ENCODE measurements around the gene CNTNAP5. TPM values are rescaled to one million over a fixed set of nuclear protein-coding genes. Genes with fewer than 3 reads are reported as not detected.

The CNTNAP5 gene
- total and polyA plus RNA-seq, 2 of the 8 experiments (the other 6 are each of a cell fraction or from before 2014, with no cell fraction given) = 0.11 to 0.76 TPM

- Histone ChIP-seq H3K14ac (ENCODE audit: insufficient read length) (no peak overlapping the region), H2AK5ac (ENCODE audit: low read depth, low read length) (no peak overlapping the region), H3K4me3 (ENCODE audit: extremely low read depth in 1 of 4, insufficient read depth in 2 of 4, low read depth in 3 of 4, low read length in 4 of 4) (no peak overlapping the region), H2BK20ac (ENCODE audit: low read length) (no peak overlapping the region), H2AFZ (ENCODE audit: low read length) (no peak overlapping the region), H4K20me1 (replicated peaks in 1 of 2; ENCODE audit: control insufficient read depth in 1 of 2, insufficient read depth in 2 of 2, low read length in 2 of 2) (no peaks in the 10 kb centered on the region), H4K91ac (replicated peaks; ENCODE audit: insufficient read length, low read length) (no peak overlapping the region), H3K79me1 (ENCODE audit: low read depth, low read length) (no peaks in the 10 kb centered on the region), H3K4ac (replicated peaks; ENCODE audit: insufficient read length, low read depth, low read length) (no peak overlapping the region), H3K4me2 (ENCODE audit: insufficient read depth in 1 of 2, low read depth in 2 of 2, low read length in 2 of 2) (no peak overlapping the region), H3K23me2 (ENCODE audit: low read depth, low read length) (no peaks in the 10 kb centered on the region), H4K8ac (ENCODE audit: extremely low read depth, insufficient read depth, low read length) (no peak overlapping the region), H2BK12ac (ENCODE audit: low read depth, low read length) (no peak overlapping the region), H3K36me3 (ENCODE audit: control insufficient read depth in 2 of 4, insufficient read depth in 4 of 4, low read length in 3 of 4) (no peaks in the 10 kb centered on the region), H3K4me1 (replicated peaks in 1 of 4; ENCODE audit: control insufficient read depth in 3 of 4, insufficient read depth in 4 of 4, low read length in 3 of 4) (no peaks in the 10 kb centered on the region), H4K5ac (ENCODE audit: insufficient read length, low read depth, low read length) (no peak overlapping the region), H3K23ac (ENCODE audit: insufficient read length) (no peak overlapping the region), H3K9ac (replicated peaks in 1 of 4; ENCODE audit: extremely low read depth in 1 of 4, low read depth in 3 of 4, low read length in 3 of 4) (no peak overlapping the region), H3K9me3 (ENCODE audit: insufficient read depth in 2 of 2, low read depth in 1 of 2, low read length in 1 of 2) (no peaks in the 10 kb centered on the region), H3K56ac (replicated peaks; ENCODE audit: insufficient read length, low read depth, low read length) (no peak overlapping the region), H3K18ac (ENCODE audit: extremely low read depth, low read length) (no peak overlapping the region), H2BK5ac (ENCODE audit: low read depth, low read length) (no peak overlapping the region), H3K79me2 (ENCODE audit: control insufficient read depth in 1 of 2, insufficient read depth in 2 of 2, low read length in 2 of 2) (no peaks in the 10 kb centered on the region), H2BK120ac (replicated peaks; ENCODE audit: low read depth, low read length) (no peak overlapping the region), H3K27me3 (replicated peaks in 1 of 4; ENCODE audit: control insufficient read depth in 3 of 4, extremely low read depth in 1 of 4, insufficient read depth in 3 of 4, low read length in 3 of 4) (no peaks in the 10 kb centered on the region), H3K27ac (ENCODE audit: low read depth, low read length) (no peak overlapping the region), H2BK15ac (ENCODE audit: low read length) (no peak overlapping the region)
- DNase-seq (ENCODE audit: low read depth in 1 of 2, low spot score in 2 of 2) (no peak), FAIRE-seq (no peak)
- ChIA-PET CTCF (ENCODE audit: partially characterized antibody) (no interaction called here), POLR2A (ENCODE audit: partially characterized antibody) (no interaction called here)
- no peak for TF ChIP-seq CEBPB (IDR thresholded peaks at IDR 0.05; ENCODE audit: low read depth, low read length)
- no peak for TF ChIP-seq SIRT6 (IDR thresholded peaks at IDR 0.05; ENCODE audit: low read length)
- TF ChIP-seq, protein P1, sequence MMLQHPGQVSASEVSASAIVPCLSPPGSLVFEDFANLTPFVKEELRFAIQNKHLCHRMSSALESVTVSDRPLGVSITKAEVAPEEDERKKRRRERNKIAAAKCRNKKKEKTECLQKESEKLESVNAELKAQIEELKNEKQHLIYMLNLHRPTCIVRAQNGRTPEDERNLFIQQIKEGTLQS (IDR thresholded peaks at IDR 0.05; ENCODE audit: insufficient read depth, low read depth, low read length) = no peak
- TF ChIP-seq SRF (IDR thresholded peaks at IDR 0.05; ENCODE audit: low read depth, low read length) = no peak
- TF ChIP-seq ZNF274 (IDR thresholded peaks at IDR 0.05; ENCODE audit: borderline replicate concordance, extremely low read depth, low read length) = no peak
- no peak for TF ChIP-seq CTCF (IDR thresholded peaks at IDR 0.05; ENCODE audit: control extremely low read depth in 1 of 3, insufficient read depth in 1 of 3, low read depth in 1 of 3, low read length in 3 of 3)
- TF ChIP-seq HDAC6 (IDR thresholded peaks at IDR 0.05; ENCODE audit: low read depth, low read length) = no peak
- no peak for TF ChIP-seq POLR2AphosphoS5 (IDR thresholded peaks at IDR 0.05; ENCODE audit: low read depth, low read length)
- no peak for TF ChIP-seq GABPA (IDR thresholded peaks at IDR 0.05; ENCODE audit: borderline replicate concordance, insufficient read depth, low read length)
- TF ChIP-seq ASH2L (IDR thresholded peaks at IDR 0.05; ENCODE audit: low read length) = no peak
- TF ChIP-seq RBBP5 (IDR thresholded peaks at IDR 0.05; ENCODE audit: borderline replicate concordance, low read depth, low read length) = no peak
- TF ChIP-seq FOSL1 (IDR thresholded peaks at IDR 0.05; ENCODE audit: insufficient read depth, low read depth, low read length) = no peak
Measured at GRCh38 chr2:124702777-124703176, 677.7 kb downstream of the CNTNAP5 start.

Data from H1 (cell line).